Aorta (tissue), 5 donors: ENCODE results near the gene RPL36. TPM values are rescaled to one million over a fixed set of nuclear protein-coding genes. Genes with fewer than 3 reads are reported as not detected.

Experiments used
- ATAC-seq: fragments of 200-7000 bp; cut with Tn5 transposase; one replicate; pipeline ENCODE4 v1.9.1; 2022; ENCODE audit warnings: moderate library complexity; ENCODE audit not compliant: low FRiP score
- DNase-seq, 2 donors: peaks; one replicate each; pipeline ENCODE4 v3.0.0-alpha.2; 2020
- H3K27ac ChIP-seq, 2 donors: one replicate each; pipeline ENCODE4 v1.5.1; 2013; ENCODE audit warnings: low read length in 2 of 2, mild to moderate bottlenecking in 2 of 2, moderate library complexity in 2 of 2, control low read depth in 1 of 2, inconsistent platforms in 1 of 2, low read depth in 1 of 2
- H3K27me3 ChIP-seq, 2 donors: one replicate each; pipeline ENCODE4 v1.6.1; 2013; ENCODE audit warnings: control low read depth in 1 of 2, low read length in 1 of 2, mild to moderate bottlenecking in 1 of 2, moderate library complexity in 1 of 2; ENCODE audit not compliant: insufficient read depth in 2 of 2, control insufficient read depth in 1 of 2
- H3K36me3 ChIP-seq, 2 donors: one replicate each; pipeline ENCODE4 v1.6.1; 2013; ENCODE audit warnings: control low read depth in 1 of 2, low read length in 1 of 2, mild to moderate bottlenecking in 1 of 2; ENCODE audit not compliant: insufficient read depth in 2 of 2, control insufficient read depth in 1 of 2
- H3K4me1 ChIP-seq, 2 donors: one replicate each; pipeline ENCODE4 v1.6.1; 2013; ENCODE audit warnings: low read length in 2 of 2, control low read depth in 1 of 2, mild to moderate bottlenecking in 1 of 2, moderate library complexity in 1 of 2; ENCODE audit not compliant: insufficient read depth in 2 of 2, control insufficient read depth in 1 of 2
- H3K4me3 ChIP-seq, 2 donors: one replicate each; pipeline ENCODE4 v1.5.1; 2013; ENCODE audit warnings: low read length in 2 of 2, control low read depth in 1 of 2, mild to moderate bottlenecking in 1 of 2
- H3K9me3 ChIP-seq: one replicate; pipeline ENCODE4 v1.6.1; 2013; ENCODE audit warnings: mild to moderate bottlenecking, low read length; ENCODE audit not compliant: control insufficient read depth
- WGBS, 2 donors: extraction: QIAGEN DNeasy Blood & Tissue Kit; methylation state at CpG; one replicate each; pipeline ENCODE4 v1.1.7; 2013; 5-methylcytosine and 5-hydroxymethylcytosine counted together
- intact Hi-C, 2 donors: fragments of 100-400 bp; cut with DNase I; formaldehyde crosslinking; loops; one replicate each; pipeline versions ENCODE4 v1.14.2 to v1.15.0; 2022
- long read RNA-seq, 2 donors: library from polyadenylated mRNA; unstranded; transcript quantifications; one replicate each; pipeline ENCODE4 v2.0.0, GENCODE V29; 2020 to 2021
- polyA plus RNA-seq, 2 donors: library from polyadenylated mRNA; stranded (reverse); fragments of 200-250 nt; gene quantifications; one replicate each; pipeline ENCODE4 v1.2.3, GENCODE V29; 2013
- total RNA-seq, 2 donors: library from RNA; stranded (reverse); fragmentation: NEBNext Ultra II Directional; extraction: Animal tissue kit (Norgen Biotek cat#: 25700); gene quantifications; one replicate each; pipeline ENCODE4 v1.2.1, GENCODE V29; 2021
- donor health status: healthy with polysubstance abuse.
- donor health status: Bipolar disorder and iron deficiency.
- donor health status: DM: no; HTN: no; CAD: no.
- donor health status: DM: no; HTN: no; CAD: no.
- donor health status: DM: yes; HTN: yes; CAD: no.

RPL36 gene
- total RNA-seq (100 to 1,000 TPM; 521 to 587 TPM), polyA plus RNA-seq (1,000 to 10,000 TPM in 1 of 2 donors, 100 to 1,000 TPM in 1; 977 to 1,438 TPM)
- long read RNA-seq, donor 1, transcript RPL36-201 (4 exons, 707 nt) = major isoform, 62 of 78 reads
- long read RNA-seq, donor 1, transcript RPL36-202 (3 exons, 556 nt) = minor isoform, 6 of 78 reads
- long read RNA-seq, donor 1, partial matches to known transcripts = 5 of 78 reads
- long read RNA-seq, donor 1, other reads (novel, unspliced or antisense) = 4 of 78 reads
- long read RNA-seq, donor 2, transcript RPL36-202 (3 exons, 556 nt) = minor isoform, 6 of 119 reads
- long read RNA-seq, donor 2, transcript RPL36-201 (4 exons, 707 nt) = major isoform, 109 of 119 reads
- long read RNA-seq, donor 2, partial matches to known transcripts = 1 of 119 reads
- long read RNA-seq, donor 2, other reads (novel, unspliced or antisense) = 3 of 119 reads

- intact Hi-C loops = loop anchor here in 1 of 2 donors (1.0 kb wide), 1 partner anchor 30 kb away; the partner anchor contains the start of genes CATSPERD and LONP1
- H3K4me1 ChIP-seq = no peaks in the 10 kb centered on the region
- DNase-seq = peak; percentile 98 to 100
- 1% methylated on average over 73 of the region's 73 CpGs for WGBS, 2 donors
- peak within 1 kb of the TSS in 1 of 2 donors; percentile 41 for H3K27ac ChIP-seq
- H3K4me3 ChIP-seq = peak within 1 kb of the TSS; percentile 41 to 55
- ATAC-seq = peak; percentile 93
- H3K9me3 ChIP-seq = no peaks in the 10 kb centered on the region
- H3K27me3 ChIP-seq = no peaks in the 10 kb centered on the region
- peaks cover 0 to 2% of the 10 kb centered on the region in 2 donors for H3K36me3 ChIP-seq
Observed at GRCh38 chr19:5690125-5690954, at the start of gene RPL36. Gene RPL36, plus strand, starts transcription at chr19:5690295. Its CDS starts 213 bp downstream, at chr19:5690508.

GRCh38 chr19:5641171-5641570 lies 48.9 kb upstream of the RPL36 start:
- WGBS, 2 donors = 89% methylated on average over 4 of the region's 4 CpGs
- ATAC-seq = no peak
- intact Hi-C loops = no loop called here
- no peak overlapping the region for H3K4me3 ChIP-seq
- no peaks in the 10 kb centered on the region for H3K9me3 ChIP-seq
- no peak overlapping the region for H3K27ac ChIP-seq
- DNase-seq = no peak
- peaks cover 4 to 5% of the 10 kb centered on the region in 2 donors for H3K36me3 ChIP-seq
- H3K27me3 ChIP-seq = no peaks in the 10 kb centered on the region
- H3K4me1 ChIP-seq = no peaks in the 10 kb centered on the region

- Histone ChIP-seq H3K9me3 (no peaks in the 10 kb centered on the region), H3K36me3 (peaks cover 5 to 6% of the 10 kb centered on the region in 2 donors), H3K27me3 (no peaks in the 10 kb centered on the region), H3K4me3 (no peak overlapping the region), H3K27ac (no peak overlapping the region), H3K4me1 (no peaks in the 10 kb centered on the region)
- WGBS, 2 donors = 88 to 95% methylated on average over 2 of the region's 2 CpGs
- ATAC-seq (no peak), DNase-seq (no peak)
- intact Hi-C loops = no loop called here
Observed at GRCh38 chr19:5642204-5642603, 47.9 kb upstream of the RPL36 start.

- H3K36me3 ChIP-seq = peaks cover 6 to 7% of the 10 kb centered on the region in 2 donors
- H3K27me3 ChIP-seq = no peaks in the 10 kb centered on the region
- no peak overlapping the region for H3K4me3 ChIP-seq
- 81 to 84% methylated on average over 4 of the region's 4 CpGs for WGBS, 2 donors
- no peaks in the 10 kb centered on the region for H3K4me1 ChIP-seq
- intact Hi-C loops = no loop called here
- H3K9me3 ChIP-seq = no peaks in the 10 kb centered on the region
- no peak overlapping the region for H3K27ac ChIP-seq
- DNase-seq = no peak
- no peak for ATAC-seq
Observed at GRCh38 chr19:5643060-5643459, 47.0 kb upstream of the RPL36 start.

- H3K27ac ChIP-seq = no peak overlapping the region
- intact Hi-C loops = no loop called here
- no peaks in the 10 kb centered on the region for H3K9me3 ChIP-seq
- no peaks in the 10 kb centered on the region for H3K4me1 ChIP-seq
- H3K4me3 ChIP-seq = no peak overlapping the region
- H3K36me3 ChIP-seq = peaks cover 7% of the 10 kb centered on the region in 2 donors
- DNase-seq (no peak), ATAC-seq (no peak)
- WGBS, 2 donors = 85 to 89% methylated on average over 2 of the region's 2 CpGs
- H3K27me3 ChIP-seq = no peaks in the 10 kb centered on the region
Observed at GRCh38 chr19:5644037-5644436, 46.1 kb upstream of the RPL36 start.

GRCh38 chr19:5645409-5645808 lies 44.7 kb upstream of the RPL36 start:
- Histone ChIP-seq H3K9me3 (no peaks in the 10 kb centered on the region), H3K36me3 (peaks cover 7% of the 10 kb centered on the region in 2 donors), H3K4me1 (no peaks in the 10 kb centered on the region), H3K4me3 (no peak overlapping the region), H3K27ac (no peak overlapping the region), H3K27me3 (no peaks in the 10 kb centered on the region)
- peak in 1 of 2 donors; percentile 33 for DNase-seq
- intact Hi-C loops = no loop called here
- WGBS, 2 donors = 89 to 91% methylated on average over 5 of the region's 5 CpGs
- no peak for ATAC-seq

- H3K9me3 ChIP-seq = no peaks in the 10 kb centered on the region
- no peak overlapping the region for H3K27ac ChIP-seq
- H3K4me3 ChIP-seq = no peak overlapping the region
- H3K4me1 ChIP-seq = no peaks in the 10 kb centered on the region
- DNase-seq = no peak
- intact Hi-C loops = no loop called here
- no peaks in the 10 kb centered on the region for H3K27me3 ChIP-seq
- ATAC-seq = no peak
- peaks cover 7% of the 10 kb centered on the region in 2 donors for H3K36me3 ChIP-seq
- 86 to 92% methylated on average over 4 of the region's 4 CpGs for WGBS, 2 donors
Observed at GRCh38 chr19:5646703-5647102, 43.4 kb upstream of the RPL36 start.

- H3K9me3 ChIP-seq = no peaks in the 10 kb centered on the region
- WGBS, 2 donors = 92% methylated on average over 11 of the region's 11 CpGs
- DNase-seq (no peak), ATAC-seq (no peak)
- H3K36me3 ChIP-seq = peaks cover 7% of the 10 kb centered on the region in 2 donors
- H3K27me3 ChIP-seq = no peaks in the 10 kb centered on the region
- no peaks in the 10 kb centered on the region for H3K4me1 ChIP-seq
- intact Hi-C loops = no loop called here
- no peak overlapping the region for H3K27ac ChIP-seq
- no peak overlapping the region for H3K4me3 ChIP-seq
Observed at GRCh38 chr19:5648464-5648863, 41.6 kb upstream of the RPL36 start.
